Upper lobe of left lung (tissue), 6 donors: ENCODE measurements around the gene PKMYT1. TPM values are rescaled to one million over a fixed set of nuclear protein-coding genes. Genes with fewer than 3 reads are reported as not detected.

Experiments
- ATAC-seq, 2 donors: fragments of 200-7000 bp; cut with Tn5 transposase; one replicate each; pipeline ENCODE4 v1.9.1; 2022; ENCODE audit warnings: mild to moderate bottlenecking in 2 of 2, moderate library complexity in 2 of 2; ENCODE audit not compliant: low FRiP score in 2 of 2
- DNase-seq, 2 donors: peaks; one replicate each; pipeline ENCODE4 v3.0.0-alpha.2; 2019 to 2020
- H3K27ac ChIP-seq, 4 donors: fragments of 200-600 bp; sonication (generic); one replicate each; pipeline ENCODE4 v1.5.1; 2016 to 2019
- H3K27me3 ChIP-seq, 4 donors: fragments of 200-600 bp; sonication (generic); one replicate each; pipeline ENCODE4 v1.5.1; 2017 to 2019
- H3K36me3 ChIP-seq, 4 donors: fragments of 200-600 bp; sonication (generic); one replicate each; pipeline ENCODE4 v1.5.1; 2016 to 2019
- H3K4me1 ChIP-seq, 4 donors: fragments of 200-600 bp; sonication (generic); one replicate each; pipeline ENCODE4 v1.5.1; 2018 to 2019
- H3K4me3 ChIP-seq, 4 donors: fragments of 200-600 bp; sonication (generic); one replicate each; pipeline ENCODE4 v1.5.1; 2017 to 2019; ENCODE audit warnings: mild to moderate bottlenecking in 2 of 4, moderate library complexity in 1 of 4
- H3K9me3 ChIP-seq, 4 donors: fragments of 200-600 bp; sonication (generic); one replicate each; pipeline ENCODE4 v1.5.1; 2018 to 2019
- EP300 ChIP-seq, 4 donors: sonication (generic); formaldehyde crosslinking; IDR thresholded peaks; one replicate each; pipeline ENCODE4 v1.5.1; 2017; ENCODE audit warnings: antibody characterized with exemption in 4 of 4, control low read depth in 2 of 4
- POLR2A ChIP-seq, 4 donors: fragments of 450-650 bp; IDR thresholded peaks; one replicate each; pipeline ENCODE4 v1.5.1; 2016 to 2017; ENCODE audit warnings: antibody characterized with exemption in 4 of 4, mild to moderate bottlenecking in 2 of 4
- POLR2AphosphoS5 ChIP-seq, 2 donors: sonication (generic); formaldehyde crosslinking; IDR thresholded peaks; one replicate each; pipeline ENCODE4 v1.5.1; 2017; ENCODE audit warnings: antibody characterized with exemption in 2 of 2
- WGBS, 2 donors: methylation state at CpG; one replicate each; pipeline ENCODE4 v1.1.5; 2017 to 2018; 5-methylcytosine and 5-hydroxymethylcytosine counted together
- total RNA-seq, 6 donors: library from RNA; depleted of rRNA in 4 of 6; stranded (reverse); fragments of >200 nt in 4 of 6; gene quantifications; one replicate each; pipeline versions ENCODE4 v1.1.0 to v1.2.1, GENCODE V29; 2016 to 2021
- TF ChIP-seq, protein P1 (sequence below), 6 experiments: fragments of 450-650 bp in 4 of 6; fragments of 200-600 bp in 2 of 6; sonication (generic) in 2 of 6; IDR thresholded peaks; one replicate each; pipeline ENCODE4 v1.5.1; 2016 to 2019; ENCODE audit warnings: antibody characterized with exemption in 6 of 6
- donor health status: DM: no; HTN: no; CAD: no; lungs with moderate emphysema.
- donor health status: DM: no; HTN: yes; CAD: no; lungs with severe emphysema.

PKMYT1 gene
- total RNA-seq, 6 donors from 2014 or later, result 0.39 to 19.1 (median 5.4) TPM

GRCh38 chr16:3017794-3018506 lies 37.7 kb upstream of the PKMYT1 start, which contains the start of gene CLDN6:
CLDN6 (minus strand) TSS chr16:3018183; CDS start chr16:3016021, 2,162 bp downstream.
- no peak within 1 kb of the TSS for H3K4me3 ChIP-seq
- ATAC-seq (no peak), DNase-seq (no peak)
- no peak within 1 kb of the TSS for H3K27ac ChIP-seq
- peaks cover 0 to 5% (median 0%) of the 10 kb centered on the region in 4 donors for H3K36me3 ChIP-seq
- peaks cover 0 to 10% (median 3%) of the 10 kb centered on the region in 4 donors for H3K27me3 ChIP-seq
- WGBS, 2 donors, result 19 to 20% methylated on average over 13 to 15 of the region's 52 CpGs
- H3K9me3 ChIP-seq, result no peaks in the 10 kb centered on the region
- TF ChIP-seq EP300 (IDR thresholded peaks at IDR 0.05), result no peak
- TF ChIP-seq, protein P1, sequence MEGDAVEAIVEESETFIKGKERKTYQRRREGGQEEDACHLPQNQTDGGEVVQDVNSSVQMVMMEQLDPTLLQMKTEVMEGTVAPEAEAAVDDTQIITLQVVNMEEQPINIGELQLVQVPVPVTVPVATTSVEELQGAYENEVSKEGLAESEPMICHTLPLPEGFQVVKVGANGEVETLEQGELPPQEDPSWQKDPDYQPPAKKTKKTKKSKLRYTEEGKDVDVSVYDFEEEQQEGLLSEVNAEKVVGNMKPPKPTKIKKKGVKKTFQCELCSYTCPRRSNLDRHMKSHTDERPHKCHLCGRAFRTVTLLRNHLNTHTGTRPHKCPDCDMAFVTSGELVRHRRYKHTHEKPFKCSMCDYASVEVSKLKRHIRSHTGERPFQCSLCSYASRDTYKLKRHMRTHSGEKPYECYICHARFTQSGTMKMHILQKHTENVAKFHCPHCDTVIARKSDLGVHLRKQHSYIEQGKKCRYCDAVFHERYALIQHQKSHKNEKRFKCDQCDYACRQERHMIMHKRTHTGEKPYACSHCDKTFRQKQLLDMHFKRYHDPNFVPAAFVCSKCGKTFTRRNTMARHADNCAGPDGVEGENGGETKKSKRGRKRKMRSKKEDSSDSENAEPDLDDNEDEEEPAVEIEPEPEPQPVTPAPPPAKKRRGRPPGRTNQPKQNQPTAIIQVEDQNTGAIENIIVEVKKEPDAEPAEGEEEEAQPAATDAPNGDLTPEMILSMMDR (IDR thresholded peaks at IDR 0.05), result peak in 1 of 6 experiments; percentile 40
- peaks cover 32 to 49% (median 40%) of the 10 kb centered on the region in 4 donors for H3K4me1 ChIP-seq

- WGBS, 2 donors, result 61 to 86% methylated on average over 6 to 13 of the region's 20 CpGs
- Histone ChIP-seq H3K9me3 (no peaks in the 10 kb centered on the region), H3K27me3 (peaks cover 0 to 10% (median 3%) of the 10 kb centered on the region in 4 donors), H3K27ac (no peak overlapping the region), H3K4me1 (peaks cover 26 to 43% (median 36%) of the 10 kb centered on the region in 4 donors), H3K36me3 (peaks cover 0 to 5% (median 0%) of the 10 kb centered on the region in 4 donors), H3K4me3 (no peak overlapping the region)
- no peak for TF ChIP-seq POLR2A (IDR thresholded peaks at IDR 0.05)
- TF ChIP-seq, protein P1 (IDR thresholded peaks at IDR 0.05), result no peak
- no peak for TF ChIP-seq POLR2AphosphoS5 (IDR thresholded peaks at IDR 0.05)
- no peak for TF ChIP-seq EP300 (IDR thresholded peaks at IDR 0.05)
- ATAC-seq, result no peak
- no peak for DNase-seq
Observed at GRCh38 chr16:3017344-3017743, 37.1 kb upstream of the PKMYT1 start.

DNA sequence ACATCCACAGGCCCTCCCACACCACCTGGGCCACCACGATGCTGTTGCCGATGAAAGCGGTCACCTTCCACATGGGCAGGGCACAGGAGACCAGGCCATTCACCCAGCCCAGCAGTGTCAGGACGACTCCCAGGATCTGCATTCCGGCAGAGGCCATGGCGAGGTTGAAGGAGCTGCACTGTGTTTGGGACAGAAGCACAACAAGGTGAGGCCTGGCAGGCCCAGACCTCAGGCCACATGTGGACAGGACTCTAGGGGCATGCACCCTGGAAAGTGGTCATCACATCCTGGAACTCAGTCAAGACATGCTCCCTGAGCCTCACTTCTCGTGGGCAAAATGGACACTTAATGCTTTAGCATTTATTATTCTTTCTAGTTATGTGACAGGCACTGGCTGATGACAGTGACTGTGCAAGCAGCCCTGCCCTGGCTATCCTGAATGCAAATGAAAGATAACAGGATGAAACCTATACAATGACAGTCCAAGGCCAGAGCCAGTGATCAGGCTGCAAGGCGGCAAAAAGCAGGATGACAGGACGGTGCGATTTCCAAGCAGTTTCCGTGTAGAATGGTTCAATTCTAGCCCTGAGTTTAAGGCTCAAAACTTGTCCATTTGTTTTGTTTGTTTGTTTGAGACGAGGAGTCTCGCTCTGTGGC lies 35.7 kb upstream of the PKMYT1 start:
- no peak for DNase-seq
- no peak overlapping the region for H3K27ac ChIP-seq
- 68 to 88% methylated on average over 7 to 10 of the region's 13 CpGs for WGBS, 2 donors
- peaks cover 0 to 10% (median 3%) of the 10 kb centered on the region in 4 donors for H3K27me3 ChIP-seq
- no peaks in the 10 kb centered on the region for H3K36me3 ChIP-seq
- H3K9me3 ChIP-seq, result no peaks in the 10 kb centered on the region
- TF ChIP-seq POLR2A (IDR thresholded peaks at IDR 0.05) (no peak), EP300 (IDR thresholded peaks at IDR 0.05) (no peak), POLR2AphosphoS5 (IDR thresholded peaks at IDR 0.05) (no peak)
- TF ChIP-seq, protein P1 (IDR thresholded peaks at IDR 0.05), result no peak
- no peak overlapping the region for H3K4me3 ChIP-seq
- H3K4me1 ChIP-seq, result peaks cover 16 to 35% (median 27%) of the 10 kb centered on the region in 4 donors
- ATAC-seq, result no peak

GRCh38 chr16:3014971-3015370 lies 34.7 kb upstream of the PKMYT1 start:
- peaks cover 15 to 36% (median 26%) of the 10 kb centered on the region in 4 donors for H3K4me1 ChIP-seq
- no peaks in the 10 kb centered on the region for H3K36me3 ChIP-seq
- no peak overlapping the region for H3K27ac ChIP-seq
- no peak for DNase-seq
- ATAC-seq, result no peak
- TF ChIP-seq EP300 (IDR thresholded peaks at IDR 0.05) (no peak), POLR2AphosphoS5 (IDR thresholded peaks at IDR 0.05) (no peak), POLR2A (IDR thresholded peaks at IDR 0.05) (no peak)
- TF ChIP-seq, protein P1 (IDR thresholded peaks at IDR 0.05), result no peak
- H3K9me3 ChIP-seq, result no peaks in the 10 kb centered on the region
- H3K27me3 ChIP-seq, result peaks cover 0 to 10% (median 3%) of the 10 kb centered on the region in 4 donors
- H3K4me3 ChIP-seq, result no peak overlapping the region
- 82 to 91% methylated on average over 5 to 6 of the region's 6 CpGs for WGBS, 2 donors
